RCC 7860 (cell line): ENCODE data around the gene SLC16A7.
A peak's percentile ranks its signal among the peaks of the same experiment; 100 is the strongest.

Experiments used
- DNase-seq: peaks from one replicate; pipeline ENCODE4 v3.0.0-alpha.2; 2015; ENCODE audit warnings: low spot score
- FAIRE-seq: peaks from 2 replicates; lab custom pipeline; 2012; peaks lifted over from hg19 to GRCh38; lab: Jason Lieb, UNC

The SLC16A7 gene

DNA sequence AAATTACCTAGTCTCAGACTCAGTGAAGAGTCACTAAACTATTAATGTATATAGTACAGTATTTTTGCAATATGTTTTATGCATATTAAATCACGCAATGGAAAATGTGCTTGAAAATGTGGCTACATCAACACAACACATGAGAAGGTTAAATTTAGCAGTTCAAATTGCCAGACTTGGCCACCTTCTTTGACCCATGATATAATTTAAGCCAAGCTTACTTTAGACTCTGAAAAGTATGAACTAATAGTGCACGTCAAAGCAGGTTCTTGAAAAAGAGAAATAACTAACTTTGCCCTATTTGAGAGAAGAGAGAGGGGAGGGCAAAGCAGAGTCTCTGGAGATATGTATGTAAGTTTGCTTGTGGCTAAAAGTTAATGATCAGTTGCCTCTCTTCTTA lies 68.7 kb downstream of the SLC16A7 start:
- no peak for FAIRE-seq
- no peak for DNase-seq

DNA sequence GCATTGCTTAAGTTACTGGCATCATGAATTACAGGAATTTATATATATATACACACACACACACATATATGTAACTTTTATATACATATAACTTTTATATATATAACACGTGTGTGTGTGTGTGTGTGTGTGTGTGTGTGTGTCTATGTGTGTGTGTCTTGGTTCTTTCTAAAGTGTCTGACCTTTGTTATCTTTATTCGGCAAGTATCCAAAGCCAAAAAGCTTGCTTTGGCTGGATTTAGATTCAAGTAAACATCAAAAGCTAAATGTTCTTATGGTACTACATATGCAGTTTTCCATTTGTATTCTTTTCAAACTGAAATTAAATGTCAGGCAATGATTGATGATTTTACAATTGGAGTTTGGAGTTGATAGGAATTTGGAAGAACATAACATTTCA lies 69.9 kb downstream of the SLC16A7 start:
- no peak for FAIRE-seq
- no peak for DNase-seq

- DNase-seq (no peak), FAIRE-seq (no peak)
Observed at GRCh38 chr12:59668674-59669073, 72.8 kb downstream of the SLC16A7 start.

GRCh38 chr12:59672273-59672672 lies 76.4 kb downstream of the SLC16A7 start:
- FAIRE-seq = no peak
- no peak for DNase-seq

DNA sequence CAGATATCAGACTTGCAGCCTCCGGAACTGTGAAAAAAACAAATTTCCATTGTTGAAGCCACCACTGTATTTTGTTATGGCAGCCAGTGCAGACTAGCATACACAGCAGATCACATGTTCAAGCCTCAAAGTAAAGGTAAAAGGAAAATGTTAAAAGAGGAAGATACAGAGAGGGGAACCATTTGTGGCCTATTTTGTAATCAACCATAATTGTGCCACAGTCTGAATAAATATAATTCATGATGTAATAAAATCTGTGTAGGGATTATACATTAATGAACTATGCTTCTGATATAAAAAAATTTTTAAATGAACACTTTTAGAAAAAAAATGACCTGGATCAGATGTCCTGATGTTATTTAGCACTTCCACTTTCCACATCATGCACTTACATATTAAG lies 79.6 kb downstream of the SLC16A7 start:
- DNase-seq (no peak), FAIRE-seq (no peak)

GRCh38 chr12:59677857-59678256 lies 82.0 kb downstream of the SLC16A7 start:
- DNase-seq (no peak), FAIRE-seq (no peak)

DNA sequence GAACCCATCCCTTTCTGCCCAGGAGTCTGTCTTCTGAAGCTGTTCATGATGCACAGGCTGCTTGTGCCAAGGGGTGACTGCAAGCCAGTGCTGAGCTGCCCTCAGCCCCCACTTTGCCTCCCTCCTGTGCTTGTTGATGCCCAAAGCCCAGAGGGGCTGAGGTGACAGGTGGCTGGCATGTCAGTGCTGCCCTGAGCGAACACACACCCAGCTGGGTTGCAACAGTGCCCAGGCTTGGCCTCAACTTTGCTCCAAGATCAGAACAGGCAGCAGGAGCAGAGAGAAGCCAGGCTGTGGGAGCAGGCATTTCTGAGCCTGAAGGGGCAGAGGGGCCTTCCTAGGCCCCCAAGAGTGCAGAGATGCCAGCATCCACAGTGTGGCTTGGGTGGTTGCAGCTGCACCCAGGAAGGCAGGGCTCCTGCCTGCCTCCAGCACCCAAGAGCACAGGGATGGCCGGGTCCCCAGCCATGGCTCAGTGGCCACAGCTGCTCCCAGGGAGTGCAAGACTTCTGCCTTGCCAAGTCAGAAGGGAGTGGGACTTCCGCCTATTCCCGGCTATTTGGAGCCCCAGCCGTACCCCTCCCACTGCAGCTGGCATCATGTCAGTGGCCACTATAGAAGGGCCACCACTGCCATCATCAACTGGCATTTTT lies 83.1 kb downstream of the SLC16A7 start:
- DNase-seq = no peak
- no peak for FAIRE-seq

DNA sequence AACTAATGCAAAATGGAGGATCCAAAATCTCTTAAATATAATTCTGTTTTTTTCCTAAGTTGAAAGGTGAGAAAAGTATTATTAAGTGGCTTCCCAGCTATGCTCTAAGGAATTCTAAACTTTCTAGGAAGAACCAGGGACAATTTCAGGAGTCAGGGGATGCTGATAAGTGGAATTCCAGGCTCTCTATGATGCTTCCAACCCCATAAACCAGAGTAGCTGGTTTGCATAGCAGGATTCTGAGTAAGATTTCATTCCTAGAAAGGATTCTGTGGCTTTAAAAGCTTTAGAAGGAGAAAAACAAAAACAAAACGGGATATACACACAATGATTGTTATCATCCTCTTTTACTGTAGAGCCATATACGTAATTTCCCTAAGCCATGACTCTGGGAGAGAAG lies 93.9 kb downstream of the SLC16A7 start:
- FAIRE-seq (no peak), DNase-seq (no peak)

DNA sequence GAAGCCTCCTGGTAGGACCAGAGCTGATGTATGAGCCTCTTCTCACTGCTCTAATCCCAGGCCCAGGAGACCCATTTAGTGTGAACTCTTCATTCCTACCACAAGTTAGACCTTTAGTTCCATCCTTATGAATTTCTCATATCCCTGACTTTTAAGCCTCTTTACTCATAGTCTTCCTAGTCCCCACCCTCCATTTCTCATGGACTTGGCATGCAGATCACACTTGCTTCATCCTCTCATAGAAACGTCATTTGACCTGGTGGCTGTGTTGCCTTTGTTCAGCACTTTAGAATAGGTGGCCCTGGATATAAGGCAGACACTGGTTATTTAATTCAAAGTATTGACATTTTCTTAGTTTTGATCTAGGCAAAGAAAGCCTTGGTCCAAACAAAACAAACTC lies 99.5 kb downstream of the SLC16A7 start:
- FAIRE-seq = no peak
- no peak for DNase-seq

DNA sequence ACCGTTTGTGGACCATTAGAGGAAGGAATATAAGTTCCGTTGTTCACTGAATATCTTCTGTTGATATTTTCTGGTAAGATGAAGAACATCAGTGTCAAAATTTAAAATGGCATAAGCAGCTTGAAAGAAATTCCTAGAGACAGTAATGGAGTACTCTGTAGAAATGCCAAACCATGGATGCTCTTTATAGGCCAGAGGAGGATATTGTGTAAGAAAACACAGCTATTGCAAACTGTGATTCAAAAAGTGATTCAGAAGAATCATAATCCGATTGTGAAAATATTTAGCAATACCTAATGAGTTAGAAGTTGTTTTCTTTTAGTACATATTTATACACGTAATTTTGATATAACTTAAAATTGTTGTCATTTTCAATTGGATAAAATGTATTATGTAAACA lies 102.8 kb downstream of the SLC16A7 start:
- FAIRE-seq (no peak), DNase-seq (no peak)

- no peak for FAIRE-seq
- DNase-seq = no peak
Observed at GRCh38 chr12:59699421-59700152, 103.8 kb downstream of the SLC16A7 start.

DNA sequence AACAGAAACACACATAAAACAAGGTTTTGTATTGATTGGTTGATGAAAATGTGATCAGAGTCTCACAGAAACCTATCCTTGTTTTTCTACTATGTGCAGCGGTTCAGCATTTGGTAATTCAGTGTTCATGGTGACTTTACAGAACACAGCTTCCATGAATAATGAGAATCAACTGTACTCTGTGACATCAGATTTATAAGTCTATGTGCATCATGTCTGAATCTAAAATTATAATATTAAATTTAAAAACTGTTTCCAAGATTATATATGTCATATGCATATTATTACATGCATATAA lies 104.3 kb downstream of the SLC16A7 start:
- no peak for FAIRE-seq

DNA sequence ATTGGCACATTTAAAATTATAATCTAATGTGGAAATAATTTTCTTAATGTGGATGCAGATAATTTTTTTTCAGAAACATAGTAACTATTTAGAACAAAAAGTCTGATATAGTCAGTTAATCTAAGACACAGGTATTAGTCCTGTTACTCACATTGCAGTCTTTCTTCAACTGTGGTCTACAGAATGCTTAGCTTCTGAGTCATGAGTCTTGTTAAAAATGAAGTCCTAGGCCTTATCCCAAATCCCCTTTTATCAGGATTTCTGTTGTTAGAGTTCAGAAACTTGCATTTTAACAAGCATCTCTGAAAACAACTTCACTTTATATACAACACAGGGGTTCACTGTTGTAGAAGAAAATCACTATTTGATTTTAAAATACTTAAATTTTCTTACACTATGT lies 112.2 kb downstream of the SLC16A7 start:
- peak; percentile 65 for FAIRE-seq

More for the DNA sequence above, 104.3 kb downstream of the SLC16A7 start:
- DNase-seq = no peak

DNA sequence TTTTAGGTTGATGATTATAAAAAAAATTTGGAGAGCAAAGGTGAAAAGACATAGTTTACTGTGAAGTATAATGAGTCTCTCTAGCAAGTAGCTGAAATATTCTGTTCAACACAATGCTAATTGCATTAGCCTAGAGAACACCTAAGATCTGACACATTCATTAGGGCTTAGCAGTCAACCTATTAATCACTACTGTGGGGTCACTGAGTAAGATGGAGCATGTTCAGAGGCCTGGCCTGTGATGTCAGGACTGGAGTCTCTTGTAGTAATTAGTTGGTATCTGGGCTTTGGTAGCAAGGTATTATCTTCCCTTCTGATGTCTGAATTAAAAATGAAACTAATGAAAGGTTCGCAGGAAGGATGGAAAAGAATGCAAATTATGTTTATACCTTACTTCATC lies 112.7 kb downstream of the SLC16A7 start:
- DNase-seq (no peak), FAIRE-seq (no peak)

More for the DNA sequence above, 112.2 kb downstream of the SLC16A7 start:
- DNase-seq = peak; percentile 7

DNA sequence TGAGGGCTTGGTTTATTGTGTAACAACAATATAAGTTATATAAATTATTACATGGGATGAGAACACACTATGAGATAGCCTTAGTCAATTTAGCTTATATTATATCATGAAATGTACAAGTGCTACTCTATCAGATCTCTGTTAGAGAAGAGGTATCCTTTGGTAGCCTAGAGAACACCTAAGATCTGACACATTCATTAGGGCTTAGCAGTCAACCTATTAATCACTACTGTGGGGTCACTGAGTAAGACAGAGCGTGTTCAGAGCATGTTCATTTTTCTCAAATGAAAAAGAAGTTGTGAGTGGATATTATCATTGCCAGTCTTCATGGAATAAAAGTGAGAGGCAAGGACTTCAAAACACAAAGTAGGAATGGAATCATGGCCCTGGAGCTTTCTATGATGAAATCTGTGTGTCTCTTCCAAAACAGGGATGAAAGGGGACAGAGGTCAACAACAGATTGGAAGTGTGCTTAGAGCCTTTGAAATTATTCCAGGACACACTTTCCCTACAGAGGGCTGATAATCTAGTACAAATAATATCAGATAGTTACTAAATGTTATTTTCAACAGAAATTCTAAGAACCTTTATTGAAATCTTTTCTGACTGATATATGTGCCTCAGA lies 114.3 kb downstream of the SLC16A7 start:
- DNase-seq (no peak), FAIRE-seq (no peak)

DNA sequence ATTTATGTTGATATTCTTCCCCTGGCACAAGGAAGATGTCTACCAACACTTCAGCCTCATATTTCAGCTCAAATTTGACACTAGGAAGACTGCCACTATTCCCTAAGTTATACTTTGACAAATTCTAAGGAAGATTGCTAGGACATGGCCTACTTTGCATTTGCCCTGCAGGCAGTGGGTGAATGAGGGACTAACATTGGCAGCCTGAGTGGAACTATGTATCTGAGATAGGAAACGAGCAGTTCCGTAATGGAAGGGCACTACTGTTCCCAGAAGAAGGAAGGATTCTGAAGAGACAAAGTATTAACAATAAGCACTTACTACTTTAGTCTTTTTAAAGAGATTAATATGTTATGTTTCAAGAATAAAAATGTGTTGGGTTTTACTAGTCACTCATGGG lies 115.1 kb downstream of the SLC16A7 start:
- FAIRE-seq (no peak), DNase-seq (no peak)

DNA sequence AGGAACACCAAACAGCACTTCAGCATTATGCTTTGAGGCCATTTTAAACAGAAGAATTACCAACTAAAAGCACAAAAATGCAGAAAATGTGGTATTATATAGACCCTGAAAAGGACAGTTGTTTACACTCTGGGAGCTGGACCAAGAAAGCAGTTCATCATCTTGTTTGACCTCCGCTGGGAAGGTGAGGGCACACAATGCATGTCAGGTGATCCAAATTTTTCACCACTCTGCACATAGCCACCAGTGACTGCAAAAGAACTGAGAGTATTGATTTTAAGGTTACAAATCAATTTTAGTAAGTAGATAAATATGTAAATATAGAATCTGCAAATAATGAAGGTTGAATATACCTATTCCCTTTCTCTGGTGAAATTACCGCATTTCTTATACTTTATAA lies 119.6 kb downstream of the SLC16A7 start:
- FAIRE-seq (no peak), DNase-seq (no peak)

DNA sequence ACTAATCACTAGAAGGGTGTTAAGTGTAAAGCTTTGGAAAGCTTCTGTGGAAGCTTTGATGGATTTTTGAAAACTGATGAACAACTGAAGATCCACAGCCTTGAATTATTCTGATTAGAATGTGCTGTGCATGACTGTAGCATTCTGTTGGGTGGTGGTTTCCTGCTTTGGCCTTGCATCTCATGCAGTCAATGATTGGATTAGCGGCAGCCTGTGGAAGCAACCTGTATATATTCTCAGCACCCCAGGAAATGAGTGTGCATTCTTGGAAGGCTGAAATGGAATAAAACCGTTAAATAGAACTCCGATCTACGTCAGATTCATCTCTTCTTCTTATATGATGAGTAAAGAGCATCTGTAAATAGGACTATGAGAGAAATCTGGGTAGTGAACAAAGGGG lies 120.2 kb downstream of the SLC16A7 start:
- no peak for FAIRE-seq

DNA sequence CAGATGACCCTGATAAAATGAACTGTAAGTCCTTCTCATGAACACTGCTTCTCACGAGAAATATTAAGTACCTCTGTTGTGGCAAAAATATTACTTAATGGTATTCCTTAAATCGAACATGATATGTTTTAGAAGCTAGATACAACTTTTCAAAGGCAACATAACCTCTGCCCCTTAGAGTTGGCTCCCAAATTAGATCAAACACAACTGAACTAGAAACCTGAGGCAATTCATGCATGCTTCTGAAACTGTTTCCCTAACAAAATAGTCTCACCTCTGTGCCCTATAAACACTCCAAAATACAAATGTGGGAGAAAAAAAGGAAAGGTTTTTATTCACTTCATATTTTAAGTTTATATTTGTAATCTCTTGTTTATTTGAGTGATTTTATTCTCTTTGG lies 121.6 kb downstream of the SLC16A7 start:
- no peak for DNase-seq
- FAIRE-seq = no peak

More for the DNA sequence above, 120.2 kb downstream of the SLC16A7 start:
- no peak for DNase-seq

DNA sequence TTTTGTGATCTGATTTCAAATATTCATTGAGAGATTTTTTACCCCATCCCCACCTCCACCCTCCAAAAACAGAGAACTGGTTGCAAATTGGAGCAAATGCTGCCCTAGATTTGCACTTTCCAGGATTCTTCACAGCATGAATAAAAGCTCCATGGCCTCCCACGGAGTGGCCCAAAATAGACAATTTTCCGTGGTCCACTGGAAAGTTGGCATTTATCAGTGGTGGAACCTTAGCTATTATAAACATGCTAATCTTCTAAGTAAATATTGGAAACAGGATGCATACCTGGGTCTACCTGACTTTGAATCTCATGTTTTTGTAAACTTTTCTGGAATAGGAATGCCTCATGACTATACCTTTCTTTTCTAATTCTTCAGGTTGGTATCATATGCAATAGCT lies 123.9 kb downstream of the SLC16A7 start:
- no peak for DNase-seq
- no peak for FAIRE-seq

GRCh38 chr12:59723520-59723919 lies 127.7 kb downstream of the SLC16A7 start:
- no peak for FAIRE-seq
- DNase-seq = no peak

DNA sequence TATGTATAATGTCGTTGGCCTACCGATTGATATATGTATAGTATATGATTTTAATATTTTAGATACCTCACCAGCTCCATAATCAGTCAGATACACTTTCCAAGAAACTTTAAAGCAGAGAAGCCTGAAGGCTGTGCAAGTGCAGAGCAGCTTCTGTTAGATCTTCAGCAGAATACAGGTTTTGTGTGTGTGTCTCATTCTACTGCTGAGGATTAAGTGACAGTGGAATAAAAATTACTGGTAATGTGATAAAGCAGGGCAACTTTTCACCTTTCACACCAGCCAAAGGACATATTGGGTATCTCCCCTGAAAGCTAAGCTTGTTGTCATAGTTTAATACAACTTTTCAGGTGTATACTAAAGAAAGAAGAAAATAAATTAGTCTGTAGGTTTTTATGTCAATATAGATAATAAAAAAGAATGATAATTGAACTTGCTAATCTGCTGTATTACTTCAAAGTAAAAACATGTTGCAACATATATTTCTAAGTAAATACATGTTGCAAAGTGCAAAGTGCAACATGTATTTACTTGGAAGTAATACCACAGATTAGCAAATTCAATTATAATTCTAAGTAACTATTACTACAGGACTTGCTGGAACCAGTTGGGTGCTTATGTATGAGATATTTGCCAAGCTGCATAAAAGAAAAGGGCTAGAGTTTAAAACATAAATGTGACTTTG lies 128.3 kb downstream of the SLC16A7 start:
- FAIRE-seq (no peak), DNase-seq (no peak)
